HepG2 (cell line): ENCODE data around the gene OPTN. TPM values are rescaled to one million over a fixed set of nuclear protein-coding genes. Genes with fewer than 3 reads are reported as not detected.

Experiments used
- ASH2L ChIP-seq: fragments of 300-600, 200-600 bp; sonication (generic); IDR thresholded peaks from 2 replicates; pipeline ENCODE4 v1.7.0; 2017; ENCODE audit warnings: low read depth, mild to moderate bottlenecking, moderate library complexity, mixed read lengths, low read length; ENCODE audit not compliant: insufficient read length
- ATF2 ChIP-seq: sonication (generic); formaldehyde crosslinking; IDR thresholded peaks from 2 replicates; pipeline ENCODE4 v1.4.0; 2020; ENCODE audit warnings: missing genetic modification reagents
- FOXO1 ChIP-seq: sonication (generic); formaldehyde crosslinking; IDR thresholded peaks from 2 replicates; pipeline ENCODE4 v1.4.0; 2020; ENCODE audit warnings: missing genetic modification reagents
- GMEB1 ChIP-seq: sonication (generic); formaldehyde crosslinking; IDR thresholded peaks from 2 replicates; pipeline ENCODE4 v1.5.1; 2020; ENCODE audit warnings: missing genetic modification reagents, mild to moderate bottlenecking, borderline replicate concordance
- HNF4G ChIP-seq, 2 experiments: sonication (generic) in 1 of 2; formaldehyde crosslinking in 1 of 2; IDR thresholded peaks; 2 replicates each; pipeline versions ENCODE4 v1.4.0 to v1.6.1; 2011 to 2020; ENCODE audit warnings: borderline replicate concordance in 2 of 2, low read depth in 2 of 2, mild to moderate bottlenecking in 2 of 2, low read length in 1 of 2, missing genetic modification reagents in 1 of 2, moderate library complexity in 1 of 2
- MED1 ChIP-seq: sonication (generic); formaldehyde crosslinking; IDR thresholded peaks from 2 replicates; pipeline ENCODE4 v1.4.0; 2020; ENCODE audit warnings: missing genetic modification reagents
- MTA3 ChIP-seq: sonication (generic); formaldehyde crosslinking; IDR thresholded peaks from 2 replicates; pipeline ENCODE4 v1.4.0; 2020; ENCODE audit warnings: missing genetic modification reagents
- NCOR1 ChIP-seq: fragments of 200-600 bp; sonication (generic); IDR thresholded peaks from 2 replicates; pipeline ENCODE4 v1.7.0; 2017; ENCODE audit warnings: antibody characterized with exemption, low read length, borderline replicate concordance
- NR2F2 ChIP-seq: IDR thresholded peaks from 2 replicates; pipeline ENCODE4 v1.6.1; 2012; ENCODE audit warnings: low read depth, inconsistent platforms, borderline replicate concordance
- PPARG ChIP-seq: conservative IDR thresholded peaks from 2 replicates; pipeline ENCODE4 v1.6.1; 2016; ENCODE audit warnings: missing biosample characterization, missing genetic modification reagents
- ZMAT5 ChIP-seq: sonication (generic); formaldehyde crosslinking; IDR thresholded peaks from 2 replicates; pipeline ENCODE4 v1.5.0; 2020; ENCODE audit warnings: mild to moderate bottlenecking, low read depth, missing genetic modification reagents, borderline replicate concordance
- ZMYM4 ChIP-seq: sonication (generic); formaldehyde crosslinking; IDR thresholded peaks from 2 replicates; pipeline ENCODE4 v1.8.1; 2023; ENCODE audit warnings: mild to moderate bottlenecking, missing genetic modification reagents
- ZNF251 ChIP-seq: sonication (generic); formaldehyde crosslinking; IDR thresholded peaks from 2 replicates; pipeline ENCODE4 v1.9.0; 2021; ENCODE audit warnings: mild to moderate bottlenecking, missing genetic modification reagents
- ZNF574 ChIP-seq: sonication (generic); formaldehyde crosslinking; IDR thresholded peaks from 2 replicates; pipeline ENCODE4 v1.4.0; 2020; ENCODE audit warnings: missing genetic modification reagents
- ZNF609 ChIP-seq: sonication (generic); formaldehyde crosslinking; IDR thresholded peaks from 2 replicates; pipeline ENCODE4 v1.4.0; 2020; ENCODE audit warnings: mild to moderate bottlenecking, missing genetic modification reagents, borderline replicate concordance
- polyA plus RNA-seq, 8 experiments: library from polyadenylated mRNA; depleted of rRNA in 3 of 8; stranded (reverse) in 7 of 8; unstranded in 1 of 8; fragments of >200 nt; fragmentation: Illumina TruSeq in 4 of 8; extraction: Trizol in 4 of 8; gene quantifications; 2 replicates each; pipeline versions ENCODE4 v1.2.1 to v1.2.3, GENCODE V29; 2011 to 2016; ENCODE audit warnings: low read depth in 4 of 8, missing spikeins in 1 of 8, mixed read lengths in 1 of 8; ENCODE audit not compliant: insufficient read depth in 1 of 8
- total RNA-seq, 5 experiments: library from RNA; depleted of rRNA; stranded (reverse); fragments of >200 nt; fragmentation: Illumina TruSeq; extraction: Trizol; gene quantifications; 2 replicates each; pipeline ENCODE4 v1.2.3, GENCODE V29; 2016; ENCODE audit warnings: low read depth in 1 of 5
- TF ChIP-seq, protein P1 (sequence below): sonication (generic); formaldehyde crosslinking; IDR thresholded peaks from 2 replicates; pipeline ENCODE4 v1.5.0; 2020; ENCODE audit warnings: missing genetic modification reagents, mild to moderate bottlenecking, borderline replicate concordance

OPTN gene
- total and polyA plus RNA-seq, 2 of the 13 experiments (the other 11 are each of a cell fraction or from before 2014, with no cell fraction given) = 13.4 to 46.6 TPM

- no peak for TF ChIP-seq ZNF251 (CRISPR knock-in tag)
- no peak for TF ChIP-seq MTA3 (CRISPR knock-in tag)
- TF ChIP-seq PPARG (CRISPR knock-in tag) = peak; percentile 70
- TF ChIP-seq ASH2L = peak; percentile 48
- 0 out of 2 replicates have a peak, but pooled peaks have one; percentile 32 for TF ChIP-seq ZMYM4 (CRISPR knock-in tag)
- TF ChIP-seq ATF2 (CRISPR knock-in tag) = peak; percentile 35; the same call in 1 of the 2 replicates
- TF ChIP-seq, protein P1, sequence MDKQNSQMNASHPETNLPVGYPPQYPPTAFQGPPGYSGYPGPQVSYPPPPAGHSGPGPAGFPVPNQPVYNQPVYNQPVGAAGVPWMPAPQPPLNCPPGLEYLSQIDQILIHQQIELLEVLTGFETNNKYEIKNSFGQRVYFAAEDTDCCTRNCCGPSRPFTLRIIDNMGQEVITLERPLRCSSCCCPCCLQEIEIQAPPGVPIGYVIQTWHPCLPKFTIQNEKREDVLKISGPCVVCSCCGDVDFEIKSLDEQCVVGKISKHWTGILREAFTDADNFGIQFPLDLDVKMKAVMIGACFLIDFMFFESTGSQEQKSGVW (CRISPR knock-in tag) = no peak
- peak; percentile 54 for TF ChIP-seq MED1 (CRISPR knock-in tag)
- TF ChIP-seq NCOR1 = peak; percentile 89
- TF ChIP-seq GMEB1 (CRISPR knock-in tag) = peak; percentile 40; the same call in 1 of the 2 replicates
- TF ChIP-seq FOXO1 (CRISPR knock-in tag) = peak; percentile 27; the same call in 1 of the 2 replicates
- TF ChIP-seq ZMAT5 (CRISPR knock-in tag) = no peak
- TF ChIP-seq HNF4G (IDR thresholded peaks at IDR 0.05; ENCODE audit: borderline replicate concordance, low read depth, low read length) = peak; percentile 97
- TF ChIP-seq HNF4G (CRISPR knock-in tag; IDR thresholded peaks at IDR 0.05; ENCODE audit: borderline replicate concordance, low read depth) = 0 out of 2 replicates have a peak, but pooled peaks have one; percentile 17
- TF ChIP-seq ZNF574 (CRISPR knock-in tag) = 0 out of 2 replicates have a peak, but pooled peaks have one; percentile 25
- TF ChIP-seq NR2F2 = peak; percentile 31; the same call in 1 of the 2 replicates
- TF ChIP-seq ZNF609 = peak; percentile 12; the same call in 1 of the 2 replicates
These were observed 73.7 kb downstream of the OPTN start (continued) for GRCh38 chr10:13173616-13174015.
